22Rv1 (cell line): ENCODE data around the gene ZSCAN5A.
"Not testable (repeated sequence)": the region's sequence is repeated elsewhere in the genome, so short reads cannot be mapped to it uniquely, and the experiment has no call there.

Experiments
- H3K27ac ChIP-seq: fragments of 450-650 bp; 2 replicates; pipeline ENCODE4 v1.5.1; 2017
- ZFX ChIP-seq: fragments of 450-650 bp; IDR thresholded peaks from 2 replicates; pipeline ENCODE4 v1.6.1; 2017; ENCODE audit warnings: antibody characterized with exemption, borderline replicate concordance
- TF ChIP-seq, protein P1 (sequence below): fragments of 450-650 bp; IDR thresholded peaks from 2 replicates; pipeline ENCODE4 v1.5.1; 2017; ENCODE audit warnings: mild to moderate bottlenecking

Gene ZSCAN5A

DNA sequence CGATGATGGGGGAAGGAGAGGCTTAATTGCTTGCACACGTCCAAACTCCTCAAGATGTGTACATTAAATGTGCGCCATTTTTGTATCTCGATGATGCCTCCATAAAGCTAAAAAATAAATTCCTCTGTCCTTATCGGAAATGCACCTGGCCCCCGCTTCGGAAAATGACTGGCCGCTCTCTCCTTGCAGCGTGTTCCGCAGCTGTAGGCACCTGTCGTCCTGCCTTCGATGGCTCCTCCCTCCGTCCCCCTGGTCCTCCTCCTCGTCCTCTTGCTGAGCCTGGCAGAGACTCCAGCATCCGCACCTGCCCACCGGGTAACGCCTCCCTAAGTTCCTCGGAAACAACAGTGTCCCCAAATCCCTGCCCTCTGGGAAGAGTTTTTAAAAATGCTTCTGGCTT, 137.8 kb downstream of the ZSCAN5A start:
- no peak overlapping the region for H3K27ac ChIP-seq

DNA sequence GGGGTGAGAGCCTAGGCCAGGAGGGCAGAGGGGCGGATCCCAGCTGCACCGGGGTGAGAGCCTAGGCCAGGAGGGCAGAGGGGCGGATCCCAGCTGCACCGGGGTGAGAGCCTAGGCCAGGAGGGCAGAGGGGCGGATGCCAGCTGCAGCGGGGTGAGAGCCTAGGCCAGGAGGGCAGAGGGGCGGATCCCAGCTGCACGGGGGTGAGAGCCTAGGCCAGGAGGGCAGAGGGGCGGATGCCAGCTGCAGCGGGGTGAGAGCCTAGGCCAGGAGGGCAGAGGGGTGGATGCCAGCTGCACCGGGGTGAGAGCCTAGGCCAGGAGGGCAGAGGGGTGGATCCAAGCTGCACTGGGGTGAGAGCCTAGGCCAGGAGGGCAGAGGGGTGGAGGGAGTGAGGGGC, 138.3 kb downstream of the ZSCAN5A start:
- H3K27ac ChIP-seq, result not testable (repeated sequence)

More for the DNA sequence above, 137.8 kb downstream of the ZSCAN5A start:
- TF ChIP-seq, protein P1, sequence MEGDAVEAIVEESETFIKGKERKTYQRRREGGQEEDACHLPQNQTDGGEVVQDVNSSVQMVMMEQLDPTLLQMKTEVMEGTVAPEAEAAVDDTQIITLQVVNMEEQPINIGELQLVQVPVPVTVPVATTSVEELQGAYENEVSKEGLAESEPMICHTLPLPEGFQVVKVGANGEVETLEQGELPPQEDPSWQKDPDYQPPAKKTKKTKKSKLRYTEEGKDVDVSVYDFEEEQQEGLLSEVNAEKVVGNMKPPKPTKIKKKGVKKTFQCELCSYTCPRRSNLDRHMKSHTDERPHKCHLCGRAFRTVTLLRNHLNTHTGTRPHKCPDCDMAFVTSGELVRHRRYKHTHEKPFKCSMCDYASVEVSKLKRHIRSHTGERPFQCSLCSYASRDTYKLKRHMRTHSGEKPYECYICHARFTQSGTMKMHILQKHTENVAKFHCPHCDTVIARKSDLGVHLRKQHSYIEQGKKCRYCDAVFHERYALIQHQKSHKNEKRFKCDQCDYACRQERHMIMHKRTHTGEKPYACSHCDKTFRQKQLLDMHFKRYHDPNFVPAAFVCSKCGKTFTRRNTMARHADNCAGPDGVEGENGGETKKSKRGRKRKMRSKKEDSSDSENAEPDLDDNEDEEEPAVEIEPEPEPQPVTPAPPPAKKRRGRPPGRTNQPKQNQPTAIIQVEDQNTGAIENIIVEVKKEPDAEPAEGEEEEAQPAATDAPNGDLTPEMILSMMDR, result no peak
- no peak for TF ChIP-seq ZFX

DNA sequence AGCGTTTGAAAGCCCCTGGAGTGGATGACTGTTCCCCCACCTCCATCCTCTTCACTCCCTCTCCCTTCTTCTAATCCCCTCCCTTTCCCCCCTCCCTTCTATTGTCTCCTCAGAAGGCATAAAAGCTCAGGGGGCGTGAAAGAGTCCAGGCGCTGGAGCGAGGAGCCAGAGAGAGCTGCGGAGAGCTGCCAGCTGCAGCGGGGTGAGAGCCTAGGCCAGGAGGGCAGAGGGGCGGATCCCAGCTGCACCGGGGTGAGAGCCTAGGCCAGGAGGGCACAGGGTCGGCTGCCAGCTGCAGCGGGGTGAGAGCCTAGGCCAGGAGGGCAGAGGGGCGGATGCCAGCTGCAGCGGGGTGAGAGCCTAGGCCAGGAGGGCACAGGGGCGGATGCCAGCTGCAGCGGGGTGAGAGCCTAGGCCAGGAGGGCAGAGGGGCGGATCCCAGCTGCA, 138.8 kb downstream of the ZSCAN5A start, which contains the start of gene GALP:
Gene GALP, plus strand, starts transcription at position 148 of the 447 bp plus-strand sequence. CDS start 1,101 bp downstream, outside the sequence.
- not testable (repeated sequence) for H3K27ac ChIP-seq

DNA sequence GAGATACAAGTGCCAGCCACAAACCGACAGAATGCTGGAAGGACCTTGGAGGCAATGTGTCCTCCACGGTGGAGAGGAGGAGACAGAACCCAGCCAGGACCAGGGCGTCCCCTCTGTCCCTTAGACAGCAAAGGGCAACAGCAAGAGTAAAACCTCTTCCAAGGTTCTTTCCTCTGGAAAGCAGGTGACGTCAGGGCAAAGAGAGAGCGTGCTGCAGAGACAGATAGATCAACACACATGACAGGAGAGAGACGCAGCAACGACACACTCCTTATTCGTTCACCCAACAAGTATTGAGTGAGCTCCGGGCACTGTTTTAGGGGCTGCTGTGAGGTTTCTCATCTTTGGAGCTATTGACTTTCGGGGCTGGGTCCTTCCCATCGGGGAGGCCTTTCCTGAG, 140.1 kb downstream of the ZSCAN5A start:
- no peak overlapping the region for H3K27ac ChIP-seq
- TF ChIP-seq, protein P1, result no peak
- TF ChIP-seq ZFX, result no peak

DNA sequence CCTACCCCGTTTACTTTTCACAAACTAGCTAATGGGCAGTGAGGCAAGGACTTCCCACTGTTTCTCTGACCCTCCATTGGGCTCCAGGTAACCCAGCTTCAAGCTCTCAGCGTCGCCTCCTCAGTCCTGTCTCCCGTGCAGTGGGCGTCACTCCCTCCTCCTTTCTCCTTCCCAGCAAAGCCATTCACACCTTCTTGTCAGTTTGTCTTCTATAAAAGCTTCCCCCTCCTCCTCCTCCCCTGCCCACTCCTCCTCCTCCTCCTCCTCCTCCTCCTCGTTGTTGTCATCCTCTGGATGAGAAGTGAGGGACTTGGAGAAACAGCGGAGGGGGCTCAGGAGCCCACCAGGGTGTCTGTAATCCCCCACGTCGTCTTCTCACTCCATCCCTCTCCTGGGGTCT, 140.6 kb downstream of the ZSCAN5A start:
- no peak overlapping the region for H3K27ac ChIP-seq
- TF ChIP-seq, protein P1, result no peak
- no peak for TF ChIP-seq ZFX
